Fibroblast of lung (primary cell): ENCODE data around the gene NT5E.

Experiments used
- CTCF ChIP-seq, 2 donors: IDR thresholded peaks in 1 of 2; conservative IDR thresholded peaks in 1 of 2; 1 replicate in 1 of 2; 2 replicates in 1 of 2; pipeline ENCODE4 v1.5.1; 2011 to 2012; ENCODE audit warnings: low read length in 2 of 2, control low read depth in 1 of 2, inconsistent platforms in 1 of 2, low read depth in 1 of 2, mild to moderate bottlenecking in 1 of 2
- EZH2 ChIP-seq: IDR thresholded peaks from 2 replicates; pipeline ENCODE4 v1.5.1; 2012; ENCODE audit warnings: low read length, control low read depth, mild to moderate bottlenecking; ENCODE audit errors: missing control alignments

GRCh38 chr6:85408039-85408438, 41.8 kb upstream of the NT5E start:
- TF ChIP-seq CTCF (conservative IDR thresholded peaks at IDR 0.05 in 1 of 2, IDR thresholded peaks at IDR 0.05 in 1 of 2; ENCODE audit: low read depth in 1 of 2, low read length in 2 of 2) (no peak), EZH2 (no peak)
